Ascending aorta (tissue), 2 donors: Measurements from ENCODE around the gene IMMP2L. TPM values are rescaled to one million over a fixed set of nuclear protein-coding genes. Genes with fewer than 3 reads are reported as not detected.
A peak's percentile ranks its signal among the peaks of the same experiment; 100 is the strongest.
"Not testable (repeated sequence)": the region's sequence is repeated elsewhere in the genome, so short reads cannot be mapped to it uniquely, and the experiment has no call there.

Experiments
- DNase-seq, 2 donors: peaks; one replicate each; pipeline ENCODE4 v3.0.0-alpha.2; 2019; ENCODE audit warnings: low spot score in 2 of 2
- H3K27ac ChIP-seq, 2 donors: fragments of 200-600 bp; sonication (generic); one replicate each; pipeline ENCODE4 v1.5.1; 2016 to 2017; ENCODE audit warnings: mild to moderate bottlenecking in 1 of 2
- H3K27me3 ChIP-seq: fragments of 200-600 bp; sonication (generic); one replicate; pipeline ENCODE4 v1.5.1; 2017
- H3K36me3 ChIP-seq, 2 donors: fragments of 200-600 bp; sonication (generic); one replicate each; pipeline ENCODE4 v1.5.1; 2016
- H3K4me1 ChIP-seq, 2 donors: fragments of 200-600 bp; sonication (generic); one replicate each; pipeline ENCODE4 v1.5.1; 2016 to 2017; ENCODE audit warnings: mild to moderate bottlenecking in 1 of 2
- H3K4me3 ChIP-seq, 2 donors: fragments of 200-600 bp; sonication (generic); one replicate each; pipeline ENCODE4 v1.5.1; 2016 to 2017; ENCODE audit warnings: mild to moderate bottlenecking in 1 of 2
- H3K9me3 ChIP-seq, 2 donors: fragments of 200-600 bp; sonication (generic); one replicate each; pipeline ENCODE4 v1.5.1; 2016
- intact Hi-C: fragments of 100-400 bp; cut with DNase I; formaldehyde crosslinking; loops from one replicate; pipeline ENCODE4 v1.15.1; 2023
- total RNA-seq: library from RNA; depleted of rRNA; stranded (reverse); fragments of >200 nt; gene quantifications from one replicate; pipeline ENCODE4 v1.1.0, GENCODE V29; 2016
- TF ChIP-seq, protein P1 (sequence below), 3 experiments: fragments of 200-600 bp in 2 of 3; fragments of 450-650 bp in 1 of 3; sonication (generic) in 2 of 3; IDR thresholded peaks; one replicate each; pipeline ENCODE4 v1.5.1; 2016 to 2019; ENCODE audit warnings: antibody characterized with exemption in 3 of 3, mild to moderate bottlenecking in 1 of 3, moderate library complexity in 1 of 3

Gene IMMP2L
- total RNA-seq = 143 TPM

DNA sequence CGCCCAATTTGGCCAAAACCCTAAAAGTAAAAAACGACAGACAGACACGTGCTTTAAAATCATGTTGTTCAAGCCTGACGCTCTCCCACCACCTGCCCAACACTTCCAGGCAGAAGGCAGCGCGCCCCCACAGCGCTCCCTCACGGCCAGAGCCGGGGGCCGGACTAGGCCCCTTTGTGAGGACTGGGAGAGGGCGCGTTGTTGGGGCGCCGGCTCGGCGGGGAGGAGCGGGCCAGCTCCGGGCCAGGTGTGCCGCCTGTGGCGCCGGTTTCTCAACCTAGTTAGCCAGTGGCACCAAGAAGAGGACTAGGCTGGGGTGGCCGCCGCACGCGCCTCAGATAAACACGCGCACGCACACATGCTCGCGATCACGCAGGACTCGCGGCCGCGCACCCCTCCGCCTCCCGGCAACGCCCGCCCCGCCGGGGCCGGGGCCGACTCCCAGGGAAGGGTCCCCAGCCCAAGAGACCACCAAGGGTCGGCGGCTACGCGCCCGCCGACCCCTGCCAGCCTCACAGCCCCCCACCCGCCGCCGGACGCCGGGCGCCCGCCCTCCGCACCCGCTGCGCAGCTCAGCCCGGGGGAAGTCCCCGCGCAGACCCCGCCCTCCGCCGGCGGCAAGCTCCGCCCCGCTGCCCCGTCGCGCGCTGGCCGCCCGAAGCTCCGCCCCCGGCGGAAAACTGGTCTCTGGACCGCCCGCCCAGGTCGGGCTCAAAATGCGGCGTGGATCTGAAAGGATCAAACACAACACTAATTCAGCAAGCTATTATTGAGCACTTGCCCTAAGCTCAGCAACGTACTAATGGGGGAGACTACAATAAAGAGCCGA lies at the start of gene IMMP2L:
Gene IMMP2L, minus strand, starts transcription at position 589 of the 829 bp plus-strand sequence.
- H3K4me1 ChIP-seq = no peaks in the 10 kb centered on the region
- DNase-seq = peak; percentile 53 to 91
- intact Hi-C loops = loop anchor here (2.0 to 10.0 kb wide), 4 partner anchors 29 to 923 kb away; partner anchors contain the start of genes DOCK4, LSMEM1 and ZNF277
- H3K9me3 ChIP-seq = no peaks in the 10 kb centered on the region
- H3K36me3 ChIP-seq = peaks cover 0 to 4% of the 10 kb centered on the region in 2 donors
- TF ChIP-seq, protein P1, sequence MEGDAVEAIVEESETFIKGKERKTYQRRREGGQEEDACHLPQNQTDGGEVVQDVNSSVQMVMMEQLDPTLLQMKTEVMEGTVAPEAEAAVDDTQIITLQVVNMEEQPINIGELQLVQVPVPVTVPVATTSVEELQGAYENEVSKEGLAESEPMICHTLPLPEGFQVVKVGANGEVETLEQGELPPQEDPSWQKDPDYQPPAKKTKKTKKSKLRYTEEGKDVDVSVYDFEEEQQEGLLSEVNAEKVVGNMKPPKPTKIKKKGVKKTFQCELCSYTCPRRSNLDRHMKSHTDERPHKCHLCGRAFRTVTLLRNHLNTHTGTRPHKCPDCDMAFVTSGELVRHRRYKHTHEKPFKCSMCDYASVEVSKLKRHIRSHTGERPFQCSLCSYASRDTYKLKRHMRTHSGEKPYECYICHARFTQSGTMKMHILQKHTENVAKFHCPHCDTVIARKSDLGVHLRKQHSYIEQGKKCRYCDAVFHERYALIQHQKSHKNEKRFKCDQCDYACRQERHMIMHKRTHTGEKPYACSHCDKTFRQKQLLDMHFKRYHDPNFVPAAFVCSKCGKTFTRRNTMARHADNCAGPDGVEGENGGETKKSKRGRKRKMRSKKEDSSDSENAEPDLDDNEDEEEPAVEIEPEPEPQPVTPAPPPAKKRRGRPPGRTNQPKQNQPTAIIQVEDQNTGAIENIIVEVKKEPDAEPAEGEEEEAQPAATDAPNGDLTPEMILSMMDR (IDR thresholded peaks at IDR 0.05) = peak in 2 of 3 experiments; percentile 29 to 61
- peak within 1 kb of the TSS; percentile 81 to 88 for H3K4me3 ChIP-seq
- H3K27me3 ChIP-seq = no peaks in the 10 kb centered on the region
- peak within 1 kb of the TSS; percentile 78 to 88 for H3K27ac ChIP-seq

DNA sequence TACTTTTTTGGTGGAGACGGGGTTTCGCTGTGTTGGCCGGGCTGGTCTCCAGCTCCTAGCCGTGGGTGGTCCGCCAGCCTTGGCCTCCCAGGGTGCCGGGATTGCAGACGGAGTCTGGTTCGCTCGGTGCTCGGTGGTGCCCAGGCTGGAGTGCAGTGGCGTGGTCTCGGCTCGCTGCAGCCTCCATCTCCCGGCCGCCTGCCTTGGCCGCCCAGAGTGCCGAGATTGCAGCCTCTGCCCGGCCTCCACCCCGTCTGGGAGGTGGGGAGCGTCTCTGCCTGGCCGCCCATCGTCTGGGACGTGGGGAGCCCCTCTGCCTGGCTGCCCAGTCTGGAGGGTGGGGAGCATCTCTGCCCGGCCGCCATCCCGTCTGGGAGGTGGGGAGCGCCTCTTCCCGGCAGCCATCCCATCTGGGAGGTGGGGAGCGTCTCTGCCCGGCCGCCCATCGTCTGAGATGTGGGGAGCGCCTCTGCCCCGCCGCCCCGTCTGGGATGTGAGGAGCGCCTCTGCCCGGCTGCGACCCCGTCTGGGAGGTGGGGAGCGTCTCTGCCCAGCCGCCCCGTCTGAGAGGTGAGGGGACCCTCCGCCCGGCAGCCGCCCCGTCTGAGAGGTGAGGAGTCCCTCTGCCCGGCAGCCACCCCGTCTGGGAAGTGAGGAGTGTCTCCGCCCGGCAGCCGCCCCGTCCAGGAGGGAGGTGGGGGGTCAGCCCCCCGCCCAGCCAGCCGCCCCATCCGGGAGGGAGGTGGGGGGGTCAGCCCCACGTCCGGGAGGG lies 47.4 kb upstream of the IMMP2L start:
- DNase-seq, H3K9me3 ChIP-seq, H3K27me3 ChIP-seq, H3K4me1 ChIP-seq, H3K36me3 ChIP-seq, H3K4me3 ChIP-seq, H3K27ac ChIP-seq: not testable (repeated sequence)
- intact Hi-C loops = loop anchor here (2.0 kb wide), 1 partner anchor 43 kb away; no protein-coding TSS in a partner anchor

DNA sequence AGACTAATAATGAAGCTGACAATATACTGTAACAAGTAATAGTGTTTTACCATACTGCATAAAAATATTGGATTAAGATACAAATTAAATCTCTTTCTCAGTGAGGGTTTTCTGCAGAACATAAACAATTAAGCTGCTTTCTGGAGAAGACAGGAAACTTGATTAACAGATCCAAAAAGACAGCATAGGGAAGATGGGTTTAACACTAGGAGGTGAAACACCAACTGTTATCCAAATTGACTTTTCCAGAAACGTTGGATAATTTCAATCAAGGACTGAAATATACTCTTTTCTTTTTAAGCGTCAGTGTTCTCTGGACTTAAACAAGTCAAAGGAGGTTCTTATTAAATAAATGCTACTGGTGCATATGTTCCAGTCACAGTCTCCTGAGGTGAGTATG lies 45.3 kb upstream of the IMMP2L start:
- Histone ChIP-seq H3K4me3 (no peak overlapping the region), H3K27me3 (no peaks in the 10 kb centered on the region), H3K36me3 (no peaks in the 10 kb centered on the region), H3K4me1 (no peaks in the 10 kb centered on the region), H3K27ac (no peak overlapping the region), H3K9me3 (no peaks in the 10 kb centered on the region)
- intact Hi-C loops = loop anchor here (2.0 kb wide), 1 partner anchor 45 kb away; no protein-coding TSS in a partner anchor
- TF ChIP-seq, protein P1 (IDR thresholded peaks at IDR 0.05) = no peak
- DNase-seq = no peak

DNA sequence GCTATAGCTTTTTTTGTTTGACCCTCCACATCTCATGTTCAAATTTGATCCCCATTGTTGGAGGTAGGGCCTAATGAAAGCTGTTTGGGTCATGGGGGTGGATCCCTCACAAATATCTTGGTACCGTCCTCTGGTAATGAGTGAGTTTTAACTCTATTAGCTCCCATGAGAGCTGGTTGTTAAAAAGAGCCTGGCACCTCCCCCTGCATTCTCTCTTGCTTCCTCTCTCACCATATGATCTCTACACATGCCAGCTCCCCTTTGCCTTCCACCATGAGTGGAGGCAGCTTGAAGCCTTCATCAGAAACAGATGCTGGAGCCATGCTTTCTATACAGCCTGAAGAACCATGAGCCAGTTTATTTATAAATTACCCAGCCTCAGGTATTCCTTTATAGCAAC lies 43.0 kb upstream of the IMMP2L start:
- intact Hi-C loops = no loop called here
- Histone ChIP-seq H3K27ac (no peak overlapping the region), H3K4me3 (no peak overlapping the region), H3K27me3 (no peaks in the 10 kb centered on the region), H3K36me3 (no peaks in the 10 kb centered on the region), H3K9me3 (no peaks in the 10 kb centered on the region), H3K4me1 (no peaks in the 10 kb centered on the region)
- no peak for DNase-seq
- TF ChIP-seq, protein P1 (IDR thresholded peaks at IDR 0.05) = no peak

DNA sequence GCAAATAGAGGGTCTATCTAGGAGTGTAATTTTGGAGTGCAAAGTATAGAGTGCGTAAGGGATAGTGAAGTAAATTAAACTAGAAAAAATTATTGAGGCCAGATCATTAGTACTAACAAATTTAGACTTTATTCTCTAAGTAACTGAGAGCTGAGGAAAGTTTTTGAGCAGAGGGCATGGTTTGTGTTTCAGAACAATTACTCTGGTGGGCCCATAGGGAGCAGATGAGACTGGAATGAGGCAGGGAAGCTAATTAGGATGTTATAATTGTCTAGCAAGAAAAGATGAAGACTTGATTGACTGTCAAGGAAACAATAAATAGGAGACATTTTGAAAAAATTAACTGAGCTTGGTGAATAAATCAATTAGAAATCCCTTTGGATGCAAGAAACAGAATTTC lies 37.8 kb upstream of the IMMP2L start:
- Histone ChIP-seq H3K27me3 (no peaks in the 10 kb centered on the region), H3K9me3 (no peaks in the 10 kb centered on the region), H3K4me1 (no peaks in the 10 kb centered on the region), H3K4me3 (no peak overlapping the region), H3K27ac (no peak overlapping the region), H3K36me3 (no peaks in the 10 kb centered on the region)
- TF ChIP-seq, protein P1 (IDR thresholded peaks at IDR 0.05) = no peak
- intact Hi-C loops = no loop called here
- no peak for DNase-seq

DNA sequence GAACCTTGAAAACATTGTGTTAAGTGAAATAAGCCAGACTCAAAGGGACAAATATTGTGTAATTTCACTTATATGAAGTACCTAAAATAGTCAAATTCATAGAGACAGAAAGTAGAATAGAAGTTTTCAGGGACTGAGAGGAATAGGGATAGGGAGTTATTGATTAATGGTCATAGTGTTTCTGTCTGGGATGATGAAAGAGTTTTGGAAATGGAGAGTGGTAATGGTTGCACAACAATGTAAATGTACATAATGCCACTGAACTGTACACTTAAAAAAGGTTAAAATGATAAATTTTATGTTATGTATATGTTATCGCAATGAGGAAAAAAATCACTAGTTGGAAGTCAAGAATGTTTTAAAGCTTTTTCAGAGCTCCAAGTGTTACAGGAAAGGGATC lies 33.5 kb upstream of the IMMP2L start:
- intact Hi-C loops = no loop called here
- H3K4me3 ChIP-seq = no peak overlapping the region
- no peak overlapping the region for H3K27ac ChIP-seq
- H3K36me3 ChIP-seq = no peaks in the 10 kb centered on the region
- no peaks in the 10 kb centered on the region for H3K4me1 ChIP-seq
- no peaks in the 10 kb centered on the region for H3K27me3 ChIP-seq
- H3K9me3 ChIP-seq = no peaks in the 10 kb centered on the region
- TF ChIP-seq, protein P1 (IDR thresholded peaks at IDR 0.05) = no peak
- no peak for DNase-seq
